Endothelial cell of umbilical vein (primary cell): Measurements from ENCODE around the gene ALOX5. TPM values are rescaled to one million over a fixed set of nuclear protein-coding genes. Genes with fewer than 3 reads are reported as not detected.

Experiments
- BruUV-seq: library from RNA; stranded (reverse); fragments of 400-500 nt; replicated peaks from 2 replicates; lab custom pipeline; 2021; lab: Mats Ljungman, UMichigan
- CTCF ChIA-PET: fragments of 300-600, 350-600 bp; sonication (Branson Sonifier 250); formaldehyde crosslinking; loops from one replicate; lab custom pipeline; 2021; ENCODE audit warnings: antibody characterized with exemption, inconsistent platforms; lab: Charles Lee
- POLR2A ChIA-PET: fragments of 300-600, 350-600 bp; sonication (Branson Sonifier 250); formaldehyde crosslinking; loops from one replicate; lab custom pipeline; 2021; ENCODE audit warnings: antibody characterized with exemption, inconsistent platforms; lab: Charles Lee
- DNase-seq: peaks from one replicate; pipeline ENCODE4 v3.0.0-alpha.2; 2011; ENCODE audit warnings: low read depth, low spot score
- FAIRE-seq: peaks from 2 replicates; lab custom pipeline; 2011; peaks lifted over from hg19 to GRCh38; lab: Jason Lieb, UNC
- H2AFZ ChIP-seq: 2 replicates; pipeline ENCODE4 v1.6.0; 2012; ENCODE audit warnings: low read depth, low read length, control low read depth, inconsistent platforms
- H3K27ac ChIP-seq: 2 replicates; pipeline ENCODE4 v1.5.1; 2011; ENCODE audit warnings: low read depth, mild to moderate bottlenecking, control low read depth, low read length, moderate library complexity; ENCODE audit not compliant: insufficient read depth
- H3K27me3 ChIP-seq, 2 experiments: 2 replicates each; pipeline versions ENCODE4 v1.6.0 to v1.6.1; 2011; ENCODE audit warnings: low read length in 2 of 2, mixed read lengths in 1 of 2; ENCODE audit not compliant: control insufficient read depth in 2 of 2, insufficient read depth in 2 of 2
- H3K36me3 ChIP-seq, 2 experiments: 2 replicates in 1 of 2; 3 replicates in 1 of 2; pipeline ENCODE4 v1.5.1; 2011; ENCODE audit warnings: low read length in 2 of 2, mild to moderate bottlenecking in 1 of 2, moderate library complexity in 1 of 2; ENCODE audit not compliant: control insufficient read depth in 2 of 2, insufficient read depth in 2 of 2; ENCODE audit errors: extremely low read depth in 1 of 2
- H3K4me1 ChIP-seq: 3 replicates; pipeline ENCODE4 v1.5.1; 2011; ENCODE audit warnings: mild to moderate bottlenecking, low read length; ENCODE audit not compliant: control insufficient read depth, insufficient read depth; ENCODE audit errors: extremely low read depth
- H3K4me2 ChIP-seq: 2 replicates; pipeline ENCODE4 v1.6.1; 2011; ENCODE audit warnings: low read length, control low read depth, mixed read lengths; ENCODE audit not compliant: insufficient read depth
- H3K4me3 ChIP-seq, 3 experiments: fragments of 200-600 bp in 1 of 3; sonication (generic), shearing (Covaris generic) in 1 of 3; replicated peaks in 1 of 3; 2 replicates each; pipeline ENCODE4 v1.5.1; 2011 to 2016; ENCODE audit warnings: control low read depth in 3 of 3, low read length in 3 of 3, mild to moderate bottlenecking in 2 of 3, inconsistent platforms in 1 of 3, low read depth in 1 of 3, moderate library complexity in 1 of 3; ENCODE audit not compliant: insufficient read depth in 1 of 3
- H3K79me2 ChIP-seq: 2 replicates; pipeline ENCODE4 v1.6.0; 2012; ENCODE audit warnings: low read length, inconsistent platforms; ENCODE audit not compliant: control insufficient read depth, insufficient read depth
- H3K9ac ChIP-seq: replicated peaks from 2 replicates; pipeline ENCODE3; 2011; ENCODE audit warnings: low read length, control low read depth; ENCODE audit not compliant: insufficient read depth; ENCODE audit errors: extremely low read depth
- H3K9me1 ChIP-seq: replicated peaks from 3 replicates; pipeline ENCODE4 v1.6.0; 2011; ENCODE audit warnings: mild to moderate bottlenecking, low read length; ENCODE audit not compliant: control insufficient read depth, insufficient read depth; ENCODE audit errors: extremely low read depth
- H3K9me3 ChIP-seq: replicated peaks from 2 replicates; pipeline ENCODE4 v1.5.1; 2012; ENCODE audit warnings: low read length, inconsistent platforms; ENCODE audit not compliant: control insufficient read depth, insufficient read depth
- H4K20me1 ChIP-seq: replicated peaks from 2 replicates; pipeline ENCODE3; 2011; ENCODE audit warnings: mild to moderate bottlenecking, low read length; ENCODE audit not compliant: control insufficient read depth, insufficient read depth; ENCODE audit errors: extremely low read depth
- EZH2 ChIP-seq: IDR thresholded peaks from 2 replicates; pipeline ENCODE4 v1.6.1; 2012; ENCODE audit warnings: borderline replicate concordance, low read depth, mild to moderate bottlenecking, moderate library complexity, low read length, inconsistent platforms; ENCODE audit not compliant: severe bottlenecking
- FOS ChIP-seq: IDR thresholded peaks from 2 replicates; pipeline ENCODE4 v1.6.1; 2011; ENCODE audit warnings: mild to moderate bottlenecking, low read length, moderate library complexity, borderline replicate concordance; ENCODE audit not compliant: insufficient read depth
- GATA2 ChIP-seq: IDR thresholded peaks from 2 replicates; pipeline ENCODE4 v1.7.0; 2011; ENCODE audit warnings: low read depth, mild to moderate bottlenecking, moderate library complexity, mixed read lengths, low read length; ENCODE audit not compliant: insufficient read length, insufficient read depth
- JUN ChIP-seq: IDR thresholded peaks from 2 replicates; pipeline ENCODE4 v1.6.1; 2011; ENCODE audit warnings: borderline replicate concordance, low read depth; ENCODE audit not compliant: insufficient read length, insufficient read depth
- MYC ChIP-seq: IDR thresholded peaks from one replicate; pipeline ENCODE4 v1.6.1; 2011; ENCODE audit warnings: mild to moderate bottlenecking, low read depth, low read length
- POLR2A ChIP-seq: IDR thresholded peaks from 2 replicates; pipeline ENCODE4 v1.6.1; 2012; ENCODE audit warnings: low read depth, mild to moderate bottlenecking, control low read depth, low read length
- POLR2AphosphoS5 ChIP-seq: IDR thresholded peaks from 2 replicates; pipeline ENCODE4 v1.6.1; 2012; ENCODE audit warnings: low read depth, mild to moderate bottlenecking, control low read depth, low read length, moderate library complexity; ENCODE audit not compliant: insufficient read depth
- dilution Hi-C: fragments of 300-500 bp; cut with MboI; formaldehyde crosslinking; loops from one replicate; pipeline ENCODE4 v1.15.0; 2019; ENCODE audit warnings: low sequenced_read_pairs; ENCODE audit not compliant: extremely low pct_ligation_motif_present
- intact Hi-C: fragments of 100-400 bp; cut with micrococcal nuclease; formaldehyde crosslinking; loops from one replicate; pipeline ENCODE4 v1.10.0; 2022
- polyA plus RNA-seq, 4 experiments: library from polyadenylated mRNA; depleted of rRNA in 3 of 4; stranded (reverse) in 3 of 4; unstranded in 1 of 4; fragments of >200 nt; gene quantifications; 2 replicates each; pipeline versions ENCODE4 v1.2.1 to v1.2.3, GENCODE V29; 2011 to 2012; ENCODE audit warnings: missing spikeins in 1 of 4
- total RNA-seq: library from RNA; stranded (reverse); gene quantifications from 2 replicates; pipeline ENCODE4 v1.2.3, GENCODE V29; 2021
- TF ChIP-seq, protein P1 (sequence below), 2 donors: IDR thresholded peaks; 1 replicate in 1 of 2; 2 replicates in 1 of 2; pipeline ENCODE4 v1.5.1; 2011; ENCODE audit warnings: low read length in 2 of 2, mild to moderate bottlenecking in 2 of 2, moderate library complexity in 2 of 2, control low read depth in 1 of 2, inconsistent platforms in 1 of 2, low read depth in 1 of 2; ENCODE audit not compliant: insufficient read depth in 1 of 2; ENCODE audit errors: extremely low read depth in 1 of 2
- TF ChIP-seq, protein P2 (sequence below): IDR thresholded peaks from 2 replicates; pipeline ENCODE4 v1.6.1; 2011; ENCODE audit not compliant: insufficient read depth, insufficient read length

ALOX5 gene
- total and polyA plus RNA-seq, 2 donors (not counting 3 experiments of a cell fraction or from before 2014, with no cell fraction given): 0.04 TPM; not detected in 1

DNA sequence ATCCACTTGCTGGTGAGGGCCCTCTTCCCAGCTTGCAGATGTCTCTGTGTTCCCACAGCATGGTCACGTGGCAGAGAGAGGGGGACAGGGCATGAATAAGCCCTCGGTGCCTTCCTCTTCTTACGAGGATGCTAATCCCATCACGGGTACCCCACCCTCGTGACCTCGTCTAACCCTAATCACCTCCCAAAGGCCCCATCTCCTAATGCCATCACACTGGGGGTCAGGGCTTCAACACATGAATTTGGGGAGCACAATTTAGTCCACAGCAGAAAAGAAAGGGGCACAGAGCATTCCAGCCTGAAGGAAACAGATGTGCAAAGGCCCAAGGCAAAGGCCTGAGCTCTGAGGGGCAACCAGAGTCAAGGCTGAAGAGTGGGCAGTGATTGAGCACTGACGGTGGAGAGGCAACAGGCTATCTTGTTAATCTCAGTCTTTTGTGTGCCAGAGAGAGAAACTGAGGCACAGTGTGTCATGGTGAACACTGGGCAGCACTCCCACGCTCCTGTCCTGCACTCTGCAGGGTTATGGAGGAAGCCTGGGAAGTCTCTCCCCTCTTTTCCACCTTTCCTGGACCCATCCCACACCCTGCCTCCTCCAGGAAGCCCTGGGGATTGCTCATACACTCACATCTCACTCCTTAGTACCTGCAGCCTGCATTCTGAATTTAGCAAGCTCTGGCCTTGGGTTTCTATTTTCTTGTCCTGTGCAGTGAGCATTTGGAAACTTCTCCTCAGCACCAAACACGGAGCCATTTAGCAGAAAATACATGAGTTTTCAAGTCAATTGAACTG lies 49.0 kb downstream of the ALOX5 start:
- intact Hi-C loops: loop anchor here (5.0 kb wide), 1 partner anchor 621 kb away; no protein-coding TSS in a partner anchor
- Histone ChIP-seq H3K27ac (no peak overlapping the region), H3K4me2 (no peak overlapping the region), H3K9me3 (no peaks in the 10 kb centered on the region), H3K9me1 (no peaks in the 10 kb centered on the region), H3K4me3 (no peak overlapping the region), H3K27me3 (no peaks in the 10 kb centered on the region), H3K4me1 (peaks cover 15% of the 10 kb centered on the region), H3K36me3 (no peaks in the 10 kb centered on the region), H3K79me2 (no peaks in the 10 kb centered on the region), H4K20me1 (no peaks in the 10 kb centered on the region), H2AFZ (no peak overlapping the region), H3K9ac (no peak overlapping the region)
- CTCF ChIA-PET: interaction anchor here (1.0 kb wide), 1 partner anchor 173 kb away, joined by 3 read pairs; no protein-coding TSS in a partner anchor
- POLR2A ChIA-PET: no interaction called here
- no TSS peak for BruUV-seq
- DNase-seq (no peak), FAIRE-seq (no peak)
- TF ChIP-seq POLR2A (no peak), POLR2AphosphoS5 (no peak), MYC (no peak), FOS (no peak), GATA2 (no peak), JUN (no peak), EZH2 (no peak)
- TF ChIP-seq, protein P1, sequence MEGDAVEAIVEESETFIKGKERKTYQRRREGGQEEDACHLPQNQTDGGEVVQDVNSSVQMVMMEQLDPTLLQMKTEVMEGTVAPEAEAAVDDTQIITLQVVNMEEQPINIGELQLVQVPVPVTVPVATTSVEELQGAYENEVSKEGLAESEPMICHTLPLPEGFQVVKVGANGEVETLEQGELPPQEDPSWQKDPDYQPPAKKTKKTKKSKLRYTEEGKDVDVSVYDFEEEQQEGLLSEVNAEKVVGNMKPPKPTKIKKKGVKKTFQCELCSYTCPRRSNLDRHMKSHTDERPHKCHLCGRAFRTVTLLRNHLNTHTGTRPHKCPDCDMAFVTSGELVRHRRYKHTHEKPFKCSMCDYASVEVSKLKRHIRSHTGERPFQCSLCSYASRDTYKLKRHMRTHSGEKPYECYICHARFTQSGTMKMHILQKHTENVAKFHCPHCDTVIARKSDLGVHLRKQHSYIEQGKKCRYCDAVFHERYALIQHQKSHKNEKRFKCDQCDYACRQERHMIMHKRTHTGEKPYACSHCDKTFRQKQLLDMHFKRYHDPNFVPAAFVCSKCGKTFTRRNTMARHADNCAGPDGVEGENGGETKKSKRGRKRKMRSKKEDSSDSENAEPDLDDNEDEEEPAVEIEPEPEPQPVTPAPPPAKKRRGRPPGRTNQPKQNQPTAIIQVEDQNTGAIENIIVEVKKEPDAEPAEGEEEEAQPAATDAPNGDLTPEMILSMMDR (IDR thresholded peaks at IDR 0.05; ENCODE audit: extremely low read depth in 1 of 2, insufficient read depth in 1 of 2, low read depth in 1 of 2, low read length in 2 of 2): no peak
- TF ChIP-seq, protein P2, sequence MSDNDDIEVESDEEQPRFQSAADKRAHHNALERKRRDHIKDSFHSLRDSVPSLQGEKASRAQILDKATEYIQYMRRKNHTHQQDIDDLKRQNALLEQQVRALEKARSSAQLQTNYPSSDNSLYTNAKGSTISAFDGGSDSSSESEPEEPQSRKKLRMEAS: no peak
- dilution Hi-C loops: no loop called here
